ENCODE measurements around the gene PLEKHG3. TPM values are rescaled to one million over a fixed set of nuclear protein-coding genes. Genes with fewer than 3 reads are reported as not detected.

PLEKHG3 gene
- total and polyA plus RNA-seq, 2 of the 13 experiments (the other 11 are each of a cell fraction or from before 2014, with no cell fraction given): 7.1 to 9.8 TPM

DNA sequence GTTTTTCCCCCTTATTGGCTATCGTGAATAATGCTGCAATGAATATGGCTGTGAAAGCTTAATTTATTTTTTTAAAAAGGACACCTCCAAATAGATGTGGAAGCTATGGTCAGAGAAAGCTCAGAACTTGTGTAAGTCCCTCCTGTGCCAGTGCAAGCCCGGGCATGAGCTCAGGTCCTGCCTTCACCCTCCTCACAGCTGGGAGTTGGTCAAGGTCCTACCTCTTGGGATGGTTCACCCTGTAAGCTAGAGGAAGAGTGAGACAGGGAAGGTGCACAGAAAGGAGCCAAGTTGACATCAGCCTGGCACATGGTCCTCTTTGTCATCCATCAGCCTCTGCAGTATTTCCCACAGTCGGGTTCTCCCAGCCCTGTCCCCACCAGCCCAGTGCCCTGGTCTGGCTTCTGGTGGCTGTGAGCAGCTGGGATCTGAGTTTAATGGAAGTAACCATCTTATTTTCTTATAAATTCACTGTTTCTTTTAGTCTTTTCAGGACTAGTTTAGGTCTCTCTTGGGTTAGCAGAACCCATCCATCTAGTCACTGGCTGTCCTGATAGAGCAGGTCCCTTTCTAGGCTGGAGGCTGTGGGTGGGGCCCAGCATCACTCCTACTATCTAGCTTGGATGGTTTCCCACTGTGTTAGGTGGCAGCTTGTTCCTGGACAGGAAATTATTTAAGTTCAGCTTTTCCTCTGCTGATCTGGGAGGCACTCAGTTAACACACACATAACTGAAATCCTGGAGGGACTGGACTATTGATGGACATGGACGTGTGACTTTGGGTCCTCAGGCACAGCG is 11.8 kb upstream of the PLEKHG3 start:
- no peak overlapping the region for H3K4me2 ChIP-seq (ENCODE audit: low read depth, low read length)
- DNase-seq (ENCODE audit: low spot score): no peak
- H2AFZ ChIP-seq (ENCODE audit: low read length): no peak overlapping the region
- intact Hi-C loops (cut with micrococcal nuclease; ENCODE audit: unreplicated experiment) (no loop called here), in situ Hi-C loops (cut with HindIII; ENCODE audit: extremely low pct_ligation_motif_present, low pct_unique_long_range_greater_than_20kb) (no loop called here)
- H3K79me2 ChIP-seq (ENCODE audit: insufficient read depth, low read length): no peaks in the 10 kb centered on the region
- ChIA-PET POLR2A (interaction anchor here (1.1 kb wide), 1 partner anchor 188 kb away, joined by 3 read pairs; the partner anchor contains the start of gene ZBTB1), CTCF (ENCODE audit: low intra/inter-chr PET ratio, low total read pairs) (no interaction called here)
- FAIRE-seq: no peak
- no peaks in the 10 kb centered on the region for H3K9me3 ChIP-seq (ENCODE audit: low read length)
- 21% methylated on average over 5 of the region's 5 CpGs for WGBS (ENCODE audit: low lambda C conversion rate)
- H3K36me3 ChIP-seq (replicated peaks in 1 of 2; ENCODE audit: control insufficient read depth in 1 of 2, insufficient read depth in 2 of 2, low read length in 2 of 2): no peaks in the 10 kb centered on the region
- no peak for ATAC-seq
- H3K4me1 ChIP-seq (ENCODE audit: insufficient read depth, low read length): peaks cover 16% of the 10 kb centered on the region
- H3K27ac ChIP-seq (ENCODE audit: extremely low read length, insufficient read depth, low read length): no peak overlapping the region
- no peaks in the 10 kb centered on the region for H4K20me1 ChIP-seq (ENCODE audit: insufficient read depth, low read length)
- H3K4me3 ChIP-seq (replicated peaks in 1 of 3; ENCODE audit: insufficient read depth in 1 of 3, low read depth in 2 of 3, low read length in 3 of 3): no peak overlapping the region
- BruUV-seq (replicated peaks): no TSS peak
- peaks cover 3 to 9% of the 10 kb centered on the region in 2 experiments; a peak in 2 of 5 replicates for H3K27me3 ChIP-seq (ENCODE audit: control insufficient read depth in 1 of 2, insufficient read depth in 2 of 2, low read length in 2 of 2)
- no peak overlapping the region for H3K9ac ChIP-seq (ENCODE audit: insufficient read depth, low read depth, low read length)
- TF ChIP-seq ZNF460 (CRISPR knock-in tag; IDR thresholded peaks at IDR 0.05; ENCODE audit: borderline replicate concordance): no peak
- no peak for TF ChIP-seq JUNB (CRISPR knock-in tag; IDR thresholded peaks at IDR 0.05; ENCODE audit: borderline replicate concordance)
- TF ChIP-seq, protein P1, sequence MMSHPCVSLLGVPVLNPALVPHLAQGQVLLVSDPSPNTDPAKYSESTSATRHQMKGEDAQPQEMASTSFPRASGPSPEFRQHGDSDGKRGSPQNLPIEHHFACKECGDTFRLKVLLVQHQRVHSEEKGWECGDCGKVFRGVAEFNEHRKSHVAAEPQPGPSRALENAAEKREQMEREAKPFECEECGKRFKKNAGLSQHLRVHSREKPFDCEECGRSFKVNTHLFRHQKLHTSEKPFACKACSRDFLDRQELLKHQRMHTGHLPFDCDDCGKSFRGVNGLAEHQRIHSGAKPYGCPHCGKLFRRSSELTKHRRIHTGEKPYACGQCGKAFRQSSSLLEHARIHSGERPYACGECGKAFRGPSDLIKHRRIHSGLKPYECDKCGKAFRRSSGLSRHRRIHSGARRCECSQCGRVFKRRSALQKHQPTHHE (CRISPR knock-in tag; IDR thresholded peaks at IDR 0.05; ENCODE audit: borderline replicate concordance): no peak
- TF ChIP-seq, protein P2, sequence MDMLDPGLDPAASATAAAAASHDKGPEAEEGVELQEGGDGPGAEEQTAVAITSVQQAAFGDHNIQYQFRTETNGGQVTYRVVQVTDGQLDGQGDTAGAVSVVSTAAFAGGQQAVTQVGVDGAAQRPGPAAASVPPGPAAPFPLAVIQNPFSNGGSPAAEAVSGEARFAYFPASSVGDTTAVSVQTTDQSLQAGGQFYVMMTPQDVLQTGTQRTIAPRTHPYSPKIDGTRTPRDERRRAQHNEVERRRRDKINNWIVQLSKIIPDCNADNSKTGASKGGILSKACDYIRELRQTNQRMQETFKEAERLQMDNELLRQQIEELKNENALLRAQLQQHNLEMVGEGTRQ (IDR thresholded peaks at IDR 0.05; ENCODE audit: low read depth, low read length): no peak
- TF ChIP-seq, protein P2 (CRISPR knock-in tag; IDR thresholded peaks at IDR 0.05; ENCODE audit: borderline replicate concordance): no peak
- TF ChIP-seq PCBP2 (optimal IDR thresholded peaks at IDR 0.05; ENCODE audit: low read depth, low read length, poor library complexity, severe bottlenecking): no peak
- TF ChIP-seq ZNF24 (IDR thresholded peaks at IDR 0.05): no peak
- no peak for TF ChIP-seq GPN1 (CRISPR knock-in tag; IDR thresholded peaks at IDR 0.05; ENCODE audit: borderline replicate concordance)
- no peak for TF ChIP-seq PLRG1 (conservative IDR thresholded peaks at IDR 0.05)
- no peak for TF ChIP-seq FOSL1 (CRISPR knock-in tag; IDR thresholded peaks at IDR 0.05; ENCODE audit: borderline replicate concordance)
- no peak for TF ChIP-seq ZSCAN21 (CRISPR knock-in tag; IDR thresholded peaks at IDR 0.05; ENCODE audit: borderline replicate concordance)
- TF ChIP-seq MBNL3 (CRISPR knock-in tag; conservative IDR thresholded peaks at IDR 0.05): no peak
- TF ChIP-seq ERF (CRISPR knock-in tag; IDR thresholded peaks at IDR 0.05): no peak
- TF ChIP-seq FIP1L1 (IDR thresholded peaks at IDR 0.05; ENCODE audit: borderline replicate concordance, insufficient read depth, low read depth, low read length): no peak
- TF ChIP-seq, protein P3, sequence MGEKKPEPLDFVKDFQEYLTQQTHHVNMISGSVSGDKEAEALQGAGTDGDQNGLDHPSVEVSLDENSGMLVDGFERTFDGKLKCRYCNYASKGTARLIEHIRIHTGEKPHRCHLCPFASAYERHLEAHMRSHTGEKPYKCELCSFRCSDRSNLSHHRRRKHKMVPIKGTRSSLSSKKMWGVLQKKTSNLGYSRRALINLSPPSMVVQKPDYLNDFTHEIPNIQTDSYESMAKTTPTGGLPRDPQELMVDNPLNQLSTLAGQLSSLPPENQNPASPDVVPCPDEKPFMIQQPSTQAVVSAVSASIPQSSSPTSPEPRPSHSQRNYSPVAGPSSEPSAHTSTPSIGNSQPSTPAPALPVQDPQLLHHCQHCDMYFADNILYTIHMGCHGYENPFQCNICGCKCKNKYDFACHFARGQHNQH (CRISPR knock-in tag; IDR thresholded peaks at IDR 0.05): no peak
- TF ChIP-seq ZNF30 (CRISPR knock-in tag; IDR thresholded peaks at IDR 0.05): no peak
- no peak for TF ChIP-seq CENPX (CRISPR knock-in tag; IDR thresholded peaks at IDR 0.05)
- TF ChIP-seq, protein P4, sequence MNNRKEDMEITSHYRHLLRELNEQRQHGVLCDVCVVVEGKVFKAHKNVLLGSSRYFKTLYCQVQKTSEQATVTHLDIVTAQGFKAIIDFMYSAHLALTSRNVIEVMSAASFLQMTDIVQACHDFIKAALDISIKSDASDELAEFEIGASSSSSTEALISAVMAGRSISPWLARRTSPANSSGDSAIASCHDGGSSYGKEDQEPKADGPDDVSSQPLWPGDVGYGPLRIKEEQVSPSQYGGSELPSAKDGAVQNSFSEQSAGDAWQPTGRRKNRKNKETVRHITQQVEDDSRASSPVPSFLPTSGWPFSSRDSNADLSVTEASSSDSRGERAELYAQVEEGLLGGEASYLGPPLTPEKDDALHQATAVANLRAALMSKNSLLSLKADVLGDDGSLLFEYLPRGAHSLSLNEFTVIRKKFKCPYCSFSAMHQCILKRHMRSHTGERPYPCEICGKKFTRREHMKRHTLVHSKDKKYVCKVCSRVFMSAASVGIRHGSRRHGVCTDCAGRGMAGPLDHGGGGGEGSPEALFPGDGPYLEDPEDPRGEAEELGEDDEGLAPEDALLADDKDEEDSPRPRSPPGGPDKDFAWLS (CRISPR knock-in tag; IDR thresholded peaks at IDR 0.05; ENCODE audit: borderline replicate concordance): no peak
